RWPE2 (cell line): Measurements from ENCODE around the gene PROK1.

Experiments
- ATAC-seq: fragments of 200-7000 bp; cut with Tn5 transposase; 3 replicates; pipeline ENCODE4 v1.9.1; 2021; ENCODE audit warnings: low read depth
- DNase-seq: peaks from one replicate; pipeline ENCODE4 v3.0.0-alpha.2; 2020; ENCODE audit warnings: low spot score
- H3K27ac ChIP-seq: fragments of 450-650 bp; 2 replicates; pipeline ENCODE4 v1.5.1; 2017; ENCODE audit warnings: mild to moderate bottlenecking; ENCODE audit not compliant: poor library complexity, severe bottlenecking
- H3K27me3 ChIP-seq: fragments of 250-450 bp; sonication (Bioruptor Pico); 2 replicates; pipeline ENCODE4 v1.5.1; 2021; ENCODE audit warnings: mild to moderate bottlenecking, moderate library complexity; ENCODE audit not compliant: insufficient read depth, poor library complexity, severe bottlenecking
- H3K36me3 ChIP-seq: fragments of 250-450 bp; sonication (Bioruptor Pico); 2 replicates; pipeline ENCODE4 v1.5.1; 2020; ENCODE audit warnings: low read depth, mild to moderate bottlenecking, moderate library complexity
- H3K4me1 ChIP-seq: fragments of 250-450 bp; sonication (Bioruptor Pico); 2 replicates; pipeline ENCODE4 v1.5.1; 2021; ENCODE audit warnings: mild to moderate bottlenecking, moderate library complexity; ENCODE audit not compliant: insufficient read depth, poor library complexity, severe bottlenecking
- H3K4me3 ChIP-seq: fragments of 250-450 bp; sonication (Bioruptor Pico); 2 replicates; pipeline ENCODE4 v1.5.1; 2021; ENCODE audit warnings: mild to moderate bottlenecking, moderate library complexity; ENCODE audit not compliant: severe bottlenecking
- H3K9me3 ChIP-seq: fragments of 250-450 bp; sonication (Bioruptor Pico); 2 replicates; pipeline ENCODE4 v1.5.1; 2021; ENCODE audit warnings: mild to moderate bottlenecking, moderate library complexity; ENCODE audit not compliant: severe bottlenecking
- TF ChIP-seq, protein P1 (sequence below): fragments of 450-650 bp; IDR thresholded peaks from one replicate; pipeline ENCODE4 v1.5.1; 2017; ENCODE audit warnings: mild to moderate bottlenecking, moderate library complexity; ENCODE audit not compliant: poor library complexity, severe bottlenecking

The PROK1 gene

GRCh38 chr1:110488867-110489266 is 37.9 kb downstream of the PROK1 start:
- ATAC-seq (no peak), DNase-seq (no peak)
- H3K4me3 ChIP-seq = no peak overlapping the region
- no peak overlapping the region for H3K27ac ChIP-seq
- no peaks in the 10 kb centered on the region for H3K4me1 ChIP-seq
- no peaks in the 10 kb centered on the region for H3K9me3 ChIP-seq
- H3K36me3 ChIP-seq = no peaks in the 10 kb centered on the region
- TF ChIP-seq, protein P1, sequence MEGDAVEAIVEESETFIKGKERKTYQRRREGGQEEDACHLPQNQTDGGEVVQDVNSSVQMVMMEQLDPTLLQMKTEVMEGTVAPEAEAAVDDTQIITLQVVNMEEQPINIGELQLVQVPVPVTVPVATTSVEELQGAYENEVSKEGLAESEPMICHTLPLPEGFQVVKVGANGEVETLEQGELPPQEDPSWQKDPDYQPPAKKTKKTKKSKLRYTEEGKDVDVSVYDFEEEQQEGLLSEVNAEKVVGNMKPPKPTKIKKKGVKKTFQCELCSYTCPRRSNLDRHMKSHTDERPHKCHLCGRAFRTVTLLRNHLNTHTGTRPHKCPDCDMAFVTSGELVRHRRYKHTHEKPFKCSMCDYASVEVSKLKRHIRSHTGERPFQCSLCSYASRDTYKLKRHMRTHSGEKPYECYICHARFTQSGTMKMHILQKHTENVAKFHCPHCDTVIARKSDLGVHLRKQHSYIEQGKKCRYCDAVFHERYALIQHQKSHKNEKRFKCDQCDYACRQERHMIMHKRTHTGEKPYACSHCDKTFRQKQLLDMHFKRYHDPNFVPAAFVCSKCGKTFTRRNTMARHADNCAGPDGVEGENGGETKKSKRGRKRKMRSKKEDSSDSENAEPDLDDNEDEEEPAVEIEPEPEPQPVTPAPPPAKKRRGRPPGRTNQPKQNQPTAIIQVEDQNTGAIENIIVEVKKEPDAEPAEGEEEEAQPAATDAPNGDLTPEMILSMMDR = no peak
- H3K27me3 ChIP-seq = no peaks in the 10 kb centered on the region

DNA sequence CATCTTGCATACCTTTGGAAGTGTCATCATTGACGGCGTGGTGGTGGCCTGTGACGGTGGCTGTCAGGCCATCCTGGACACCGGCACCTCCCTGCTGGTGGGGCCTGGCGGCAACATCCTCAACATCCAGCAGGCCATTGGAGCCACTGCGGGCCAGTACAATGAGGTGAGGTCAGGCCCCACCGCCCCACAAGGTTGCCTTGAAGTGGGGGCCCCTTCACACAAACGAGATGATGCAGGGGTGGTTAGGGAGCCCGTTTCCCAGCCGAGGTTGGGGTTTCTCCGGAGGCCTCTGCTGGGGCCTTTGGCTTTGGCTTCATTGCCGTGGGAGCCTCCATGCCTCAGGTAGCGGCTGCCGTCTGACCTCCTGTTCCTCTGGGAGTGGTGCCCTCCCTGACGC is 38.5 kb downstream of the PROK1 start:
- Histone ChIP-seq H3K27ac (no peak overlapping the region), H3K27me3 (no peaks in the 10 kb centered on the region), H3K36me3 (no peaks in the 10 kb centered on the region), H3K4me1 (no peaks in the 10 kb centered on the region), H3K9me3 (no peaks in the 10 kb centered on the region), H3K4me3 (no peak overlapping the region)
- TF ChIP-seq, protein P1 = no peak
- ATAC-seq (no peak), DNase-seq (no peak)

DNA sequence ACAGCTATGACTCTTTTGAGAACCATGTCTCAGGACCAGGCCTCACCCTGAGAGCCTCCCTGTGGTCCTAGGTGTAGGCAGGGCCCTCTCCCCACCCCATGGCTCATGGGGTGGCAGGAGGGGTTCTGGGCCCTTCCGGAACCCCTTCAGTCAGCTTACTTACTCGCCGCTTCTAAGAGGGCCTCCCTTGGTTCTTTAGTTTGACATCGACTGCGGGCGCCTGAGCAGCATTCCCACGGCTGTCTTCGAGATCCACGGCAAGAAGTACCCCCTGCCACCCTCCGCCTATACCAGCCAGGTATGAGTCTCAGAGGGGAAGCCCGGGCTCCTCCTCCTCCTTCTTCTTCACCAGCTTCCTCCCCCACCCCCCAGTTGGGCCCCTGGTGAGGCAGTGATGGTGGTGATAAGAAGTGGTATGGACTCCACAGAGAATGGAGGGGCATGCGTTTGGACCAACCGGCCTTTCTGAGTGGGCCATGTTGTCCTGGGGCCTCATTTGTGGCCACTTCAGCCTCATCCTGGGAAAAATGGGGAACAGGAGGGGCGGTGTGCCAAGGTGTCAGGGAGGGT is 39.1 kb downstream of the PROK1 start:
- Histone ChIP-seq H3K27ac (no peak overlapping the region), H3K9me3 (no peaks in the 10 kb centered on the region), H3K27me3 (no peaks in the 10 kb centered on the region), H3K4me3 (no peak overlapping the region), H3K4me1 (no peaks in the 10 kb centered on the region), H3K36me3 (no peaks in the 10 kb centered on the region)
- no peak for DNase-seq
- ATAC-seq = no peak
- TF ChIP-seq, protein P1 = no peak

GRCh38 chr1:110490791-110491451 is 40.0 kb downstream of the PROK1 start:
- Histone ChIP-seq H3K4me3 (no peak overlapping the region), H3K4me1 (no peaks in the 10 kb centered on the region), H3K27ac (no peak overlapping the region), H3K36me3 (no peaks in the 10 kb centered on the region), H3K27me3 (no peaks in the 10 kb centered on the region), H3K9me3 (no peaks in the 10 kb centered on the region)
- TF ChIP-seq, protein P1 = no peak
- DNase-seq (no peak), ATAC-seq (no peak)

DNA sequence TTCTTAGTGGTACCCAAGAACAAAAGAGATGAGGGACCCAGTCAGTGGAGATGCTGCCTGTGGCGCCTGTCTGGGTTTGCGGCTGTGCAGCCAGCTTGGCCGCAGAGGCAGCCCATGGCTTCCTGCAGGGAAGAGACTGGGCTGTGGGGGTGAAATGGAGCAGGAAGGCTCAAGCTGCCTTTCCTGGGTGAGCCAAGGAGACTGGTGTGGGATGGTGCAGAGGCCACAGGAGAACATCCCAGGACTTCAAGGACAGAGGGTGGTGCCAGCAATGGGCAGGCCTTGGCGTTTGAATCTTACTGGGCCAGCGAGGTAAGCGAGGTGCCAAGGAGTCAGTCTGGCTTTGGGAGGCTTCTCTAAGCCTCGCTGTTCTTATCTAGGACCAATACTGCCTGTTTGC is 41.6 kb downstream of the PROK1 start:
- TF ChIP-seq, protein P1 = no peak
- H3K4me3 ChIP-seq = no peak overlapping the region
- H3K27me3 ChIP-seq = no peaks in the 10 kb centered on the region
- DNase-seq (no peak), ATAC-seq (no peak)
- H3K36me3 ChIP-seq = no peaks in the 10 kb centered on the region
- H3K4me1 ChIP-seq = no peaks in the 10 kb centered on the region
- H3K27ac ChIP-seq = no peak overlapping the region
- no peaks in the 10 kb centered on the region for H3K9me3 ChIP-seq
